OCI-LY7 (cell line): ENCODE results near the gene MMAB.

Experiments
- CTCF ChIP-seq: fragments of 200-600 bp; sonication (generic); conservative IDR thresholded peaks from 2 replicates; pipeline ENCODE4 v1.5.1; 2014; ENCODE audit warnings: mild to moderate bottlenecking, antibody characterized with exemption, low read length, moderate library complexity, mixed read lengths
- EZH2phosphoT487 ChIP-seq: fragments of 200-600 bp; sonication (generic); IDR thresholded peaks from 2 replicates; pipeline ENCODE4 v1.6.1; 2018; ENCODE audit warnings: low read depth, borderline replicate concordance, mild to moderate bottlenecking, mixed run types, antibody characterized with exemption, low read length, moderate library complexity, mixed read lengths

- TF ChIP-seq CTCF (no peak), EZH2phosphoT487 (no peak)
Observed at GRCh38 chr12:109589691-109590245, 16.5 kb upstream of the MMAB start.
